Panc1 (cell line): ENCODE data around the gene EPB41L5.

Experiments
- POLR2AphosphoS5 ChIP-seq: IDR thresholded peaks from 2 replicates; pipeline ENCODE4 v1.6.1; 2012; ENCODE audit warnings: mild to moderate bottlenecking, low read depth, low read length, moderate library complexity
- SIN3A ChIP-seq: IDR thresholded peaks from 2 replicates; pipeline ENCODE4 v1.6.1; 2012; ENCODE audit warnings: low read depth, mild to moderate bottlenecking, low read length, moderate library complexity, borderline replicate concordance; ENCODE audit not compliant: insufficient read depth
- TF ChIP-seq, protein P1 (sequence below): fragments of 450-650 bp; IDR thresholded peaks from 2 replicates; pipeline ENCODE4 v1.5.1; 2017; ENCODE audit warnings: mild to moderate bottlenecking

DNA sequence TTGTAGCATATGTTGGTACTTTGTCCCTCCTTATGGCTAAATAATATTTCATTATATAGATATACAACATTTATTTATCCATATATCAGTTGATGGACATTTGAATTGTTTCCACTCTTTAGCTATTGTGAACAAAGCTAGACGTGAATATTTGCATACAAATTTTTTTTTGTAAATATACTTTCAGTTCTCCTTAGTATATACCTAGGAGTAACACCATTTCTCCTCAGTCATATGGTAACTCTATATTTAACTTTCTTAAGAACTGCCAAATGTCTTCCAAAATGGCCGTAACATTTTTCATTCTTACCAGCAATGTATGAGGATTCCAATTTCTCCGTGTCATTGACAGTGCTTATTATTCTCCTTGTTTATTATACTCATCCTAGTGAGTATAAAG, 135.8 kb downstream of the EPB41L5 start:
- TF ChIP-seq, protein P1, sequence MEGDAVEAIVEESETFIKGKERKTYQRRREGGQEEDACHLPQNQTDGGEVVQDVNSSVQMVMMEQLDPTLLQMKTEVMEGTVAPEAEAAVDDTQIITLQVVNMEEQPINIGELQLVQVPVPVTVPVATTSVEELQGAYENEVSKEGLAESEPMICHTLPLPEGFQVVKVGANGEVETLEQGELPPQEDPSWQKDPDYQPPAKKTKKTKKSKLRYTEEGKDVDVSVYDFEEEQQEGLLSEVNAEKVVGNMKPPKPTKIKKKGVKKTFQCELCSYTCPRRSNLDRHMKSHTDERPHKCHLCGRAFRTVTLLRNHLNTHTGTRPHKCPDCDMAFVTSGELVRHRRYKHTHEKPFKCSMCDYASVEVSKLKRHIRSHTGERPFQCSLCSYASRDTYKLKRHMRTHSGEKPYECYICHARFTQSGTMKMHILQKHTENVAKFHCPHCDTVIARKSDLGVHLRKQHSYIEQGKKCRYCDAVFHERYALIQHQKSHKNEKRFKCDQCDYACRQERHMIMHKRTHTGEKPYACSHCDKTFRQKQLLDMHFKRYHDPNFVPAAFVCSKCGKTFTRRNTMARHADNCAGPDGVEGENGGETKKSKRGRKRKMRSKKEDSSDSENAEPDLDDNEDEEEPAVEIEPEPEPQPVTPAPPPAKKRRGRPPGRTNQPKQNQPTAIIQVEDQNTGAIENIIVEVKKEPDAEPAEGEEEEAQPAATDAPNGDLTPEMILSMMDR, result no peak
- TF ChIP-seq SIN3A (no peak), POLR2AphosphoS5 (no peak)
